H1 (cell line): Measurements from ENCODE around the gene SLC44A5.

Source experiments
- ATF2 ChIP-seq: IDR thresholded peaks from 2 replicates; pipeline ENCODE4 v1.6.1; 2012; ENCODE audit warnings: low read length, inconsistent platforms
- CHD2 ChIP-seq: IDR thresholded peaks from 2 replicates; pipeline ENCODE4 v1.6.1; 2012; ENCODE audit warnings: low read length, improper control_type of control experiment
- CREB1 ChIP-seq: IDR thresholded peaks from 2 replicates; pipeline ENCODE4 v1.6.1; 2012; ENCODE audit warnings: inconsistent platforms
- CTCF ChIP-seq, 3 experiments: IDR thresholded peaks; 1 replicate in 2 of 3; 2 replicates in 1 of 3; pipeline versions ENCODE4 v1.5.1 to v1.6.1; 2011; ENCODE audit warnings: low read length in 3 of 3, mild to moderate bottlenecking in 3 of 3, inconsistent platforms in 2 of 3, low read depth in 1 of 3, moderate library complexity in 1 of 3; ENCODE audit not compliant: insufficient read depth in 1 of 3; ENCODE audit errors: control extremely low read depth in 1 of 3
- EP300 ChIP-seq, 2 experiments: IDR thresholded peaks; 1 replicate in 1 of 2; 2 replicates in 1 of 2; pipeline ENCODE4 v1.6.1; 2011 to 2012; ENCODE audit warnings: low read depth in 2 of 2, low read length in 2 of 2, mild to moderate bottlenecking in 2 of 2, borderline replicate concordance in 1 of 2, inconsistent platforms in 1 of 2, moderate library complexity in 1 of 2
- FOSL1 ChIP-seq: IDR thresholded peaks from 2 replicates; pipeline ENCODE4 v1.6.1; 2011; ENCODE audit warnings: mild to moderate bottlenecking, low read depth, low read length, moderate library complexity; ENCODE audit not compliant: insufficient read depth
- HDAC2 ChIP-seq, 2 experiments: fragments of 300-600 bp in 1 of 2; sonication (generic) in 1 of 2; IDR thresholded peaks; 2 replicates each; pipeline ENCODE4 v1.6.1; 2011 to 2012; ENCODE audit warnings: low read depth in 2 of 2, low read length in 2 of 2, mild to moderate bottlenecking in 2 of 2, moderate library complexity in 2 of 2, borderline replicate concordance in 1 of 2, inconsistent platforms in 1 of 2
- KDM1A ChIP-seq: fragments of 200-600, 300-600 bp; sonication (generic); IDR thresholded peaks from 2 replicates; pipeline ENCODE4 v1.7.1; 2016; ENCODE audit warnings: mild to moderate bottlenecking, low read length, borderline replicate concordance
- POLR2A ChIP-seq, 2 experiments: IDR thresholded peaks; 1 replicate in 1 of 2; 2 replicates in 1 of 2; pipeline ENCODE4 v1.6.1; 2011; ENCODE audit warnings: low read depth in 2 of 2, low read length in 2 of 2, mild to moderate bottlenecking in 2 of 2; ENCODE audit errors: control extremely low read depth in 1 of 2
- TAF1 ChIP-seq: IDR thresholded peaks from 2 replicates; pipeline ENCODE4 v1.6.1; 2011; ENCODE audit warnings: mild to moderate bottlenecking, low read depth, low read length
- USF2 ChIP-seq: IDR thresholded peaks from 2 replicates; pipeline ENCODE4 v1.6.1; 2011; ENCODE audit warnings: low read length, improper control_type of control experiment

- TF ChIP-seq CHD2 (no peak), CTCF (IDR thresholded peaks at IDR 0.05; ENCODE audit: control extremely low read depth in 1 of 3, insufficient read depth in 1 of 3, low read depth in 1 of 3, low read length in 3 of 3) (no peak), POLR2A (IDR thresholded peaks at IDR 0.05; ENCODE audit: control extremely low read depth in 1 of 2, low read depth in 2 of 2, low read length in 2 of 2) (no peak), HDAC2 (IDR thresholded peaks at IDR 0.05; ENCODE audit: borderline replicate concordance in 1 of 2, low read depth in 2 of 2, low read length in 2 of 2) (no peak), ATF2 (no peak), FOSL1 (no peak), KDM1A (no peak), EP300 (IDR thresholded peaks at IDR 0.05; ENCODE audit: borderline replicate concordance in 1 of 2, low read depth in 2 of 2, low read length in 2 of 2) (no peak), TAF1 (no peak), CREB1 (no peak), USF2 (no peak)
These were observed 29.2 kb upstream of the SLC44A5 start for GRCh38 chr1:75640137-75640536.
